ENCODE data around the gene OR5K4. TPM values are rescaled to one million over a fixed set of nuclear protein-coding genes. Genes with fewer than 3 reads are reported as not detected.

OR5K4 gene
- total and polyA plus RNA-seq, 2 donors (not counting 1 experiment from before 2014, with no cell fraction given) = not detected

DNA sequence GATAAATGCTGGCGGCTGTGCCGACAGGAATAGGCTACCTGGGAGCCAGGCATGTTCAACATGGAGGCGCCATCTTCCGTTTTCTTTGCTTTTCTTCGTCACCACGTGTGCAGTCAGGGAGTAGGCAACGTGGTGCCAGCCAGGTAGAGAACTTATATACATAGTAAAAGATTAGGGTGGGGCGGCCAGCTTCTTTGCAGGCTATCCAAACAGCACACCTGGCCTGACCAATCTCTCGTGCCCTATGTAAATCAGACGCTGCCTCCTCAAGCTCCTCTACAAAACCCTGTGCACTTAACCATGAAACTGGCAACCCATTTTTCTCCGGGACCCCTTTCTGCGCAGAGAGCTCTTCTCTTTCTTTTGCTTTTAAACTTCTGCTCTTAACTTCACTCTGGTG, 28.6 kb upstream of the OR5K4 start:
- H3K4me3 Mint-ChIP-seq = no peak overlapping the region
- no peak for DNase-seq
- ATAC-seq (ENCODE audit: low read depth) = no peak
- H3K27me3 ChIP-seq (replicated peaks in 1 of 4; ENCODE audit: control extremely low read depth in 1 of 4, control insufficient read depth in 3 of 4, insufficient read depth in 4 of 4, low read length in 3 of 4) = no peaks in the 10 kb centered on the region
- H3K9me3 Mint-ChIP-seq (ENCODE audit: insufficient read depth) = no peaks in the 10 kb centered on the region
- no peaks in the 10 kb centered on the region for H3K9me3 ChIP-seq (ENCODE audit: control extremely low read depth in 1 of 3, control insufficient read depth in 2 of 3, insufficient read depth in 1 of 3, low read length in 2 of 3)
- no peak overlapping the region for H3K27ac Mint-ChIP-seq
- WGBS (ENCODE audit: insufficient coverage) = 89% methylated on average over 8 of the region's 12 CpGs
- ChIA-PET CTCF (interaction anchor here (1.2 to 1.5 kb wide), 2 partner anchors 10 to 11 kb away, joined by 3 read pairs; no protein-coding TSS in a partner anchor), POLR2A (no interaction called here)
- no peaks in the 10 kb centered on the region for H3K79me2 ChIP-seq (ENCODE audit: control insufficient read depth, insufficient read depth, low read length)
- H2AFZ ChIP-seq (ENCODE audit: insufficient read depth, low read depth, low read length, poor library complexity, severe bottlenecking) = no peak overlapping the region
- intact Hi-C loops (cut with micrococcal nuclease) = loop anchor here (10.0 kb wide), 1 partner anchor 530 kb away; no protein-coding TSS in a partner anchor
- no peaks in the 10 kb centered on the region for H3K4me1 Mint-ChIP-seq
- H3K4me1 ChIP-seq (ENCODE audit: control insufficient read depth in 2 of 2, insufficient read depth in 2 of 2, low read length in 2 of 2) = no peaks in the 10 kb centered on the region
- TF ChIP-seq CTCF (IDR thresholded peaks at IDR 0.05) = no peak
- TF ChIP-seq EZH2 (IDR thresholded peaks at IDR 0.05; ENCODE audit: borderline replicate concordance, insufficient read depth, low read depth, low read length, poor library complexity, severe bottlenecking) = no peak
- no peak overlapping the region for H3K4me2 ChIP-seq (replicated peaks; ENCODE audit: low read depth, low read length, poor library complexity, severe bottlenecking)
- no peaks in the 10 kb centered on the region for H3K36me3 ChIP-seq (replicated peaks in 1 of 2; ENCODE audit: control extremely low read depth in 1 of 2, control insufficient read depth in 1 of 2, extremely low read depth in 1 of 2, insufficient read depth in 2 of 2, low read length in 1 of 2)
- no peaks in the 10 kb centered on the region for H3K27me3 Mint-ChIP-seq
- no peak overlapping the region for H3K4me3 ChIP-seq (ENCODE audit: control extremely low read depth in 1 of 5, extremely low read depth in 1 of 5, insufficient read depth in 1 of 5, low read depth in 2 of 5, low read length in 4 of 5)
- H4K20me1 ChIP-seq (ENCODE audit: control insufficient read depth, insufficient read depth, low read length, poor library complexity, severe bottlenecking) = no peaks in the 10 kb centered on the region
- H3K9ac ChIP-seq (ENCODE audit: low read length) = no peak overlapping the region
- H3K27ac ChIP-seq (ENCODE audit: low read length in 2 of 2) = no peak overlapping the region

DNA sequence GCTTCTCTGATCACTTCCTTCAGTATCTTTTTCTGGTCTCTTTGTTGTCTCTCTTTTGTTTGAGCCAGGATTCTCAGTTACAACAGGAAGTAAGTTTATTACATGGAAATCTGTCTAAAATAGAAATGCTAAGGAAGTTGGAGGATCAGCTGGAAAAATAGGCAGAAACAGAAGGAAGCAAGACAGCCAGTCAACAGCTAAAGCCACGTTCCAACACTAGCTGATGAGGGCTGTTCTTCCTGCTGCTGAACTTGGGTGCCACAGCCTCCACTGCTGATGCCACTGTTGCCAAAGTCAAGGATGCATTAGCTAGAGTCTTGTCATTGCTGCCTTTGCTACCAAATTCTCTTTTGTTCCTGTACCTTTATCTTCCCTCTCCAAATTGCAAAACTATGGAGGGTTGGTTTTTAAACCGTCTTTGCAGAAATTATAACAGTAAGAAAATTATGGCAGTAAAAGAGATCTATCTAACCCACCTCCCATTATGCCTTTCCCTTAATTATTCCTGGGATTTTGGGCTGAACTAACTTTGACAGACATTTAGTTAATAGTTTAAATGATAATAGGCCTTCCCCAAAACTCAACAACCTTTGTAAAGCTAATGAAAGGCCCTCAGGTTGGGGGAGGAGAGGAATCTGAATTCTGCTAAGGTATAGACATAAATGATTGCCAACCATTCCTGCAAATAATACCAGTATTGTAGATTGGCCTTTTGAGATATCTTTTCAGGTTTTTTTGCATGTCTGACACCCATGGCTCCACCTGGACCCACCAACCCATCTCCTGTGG, 27.4 kb upstream of the OR5K4 start:
- no peak overlapping the region for H3K4me2 ChIP-seq (replicated peaks; ENCODE audit: low read depth, low read length, poor library complexity, severe bottlenecking)
- no peaks in the 10 kb centered on the region for H3K79me2 ChIP-seq (ENCODE audit: control insufficient read depth, insufficient read depth, low read length)
- H3K27ac ChIP-seq (ENCODE audit: low read length in 2 of 2) = no peak overlapping the region
- TF ChIP-seq EZH2 (IDR thresholded peaks at IDR 0.05; ENCODE audit: borderline replicate concordance, insufficient read depth, low read depth, low read length, poor library complexity, severe bottlenecking) = no peak
- TF ChIP-seq CTCF (IDR thresholded peaks at IDR 0.05) = no peak
- no peak overlapping the region for H3K9ac ChIP-seq (ENCODE audit: low read length)
- H3K4me1 ChIP-seq (ENCODE audit: control insufficient read depth in 2 of 2, insufficient read depth in 2 of 2, low read length in 2 of 2) = no peaks in the 10 kb centered on the region
- intact Hi-C loops (cut with micrococcal nuclease) = loop anchor here (10.0 kb wide), 1 partner anchor 531 kb away; no protein-coding TSS in a partner anchor
- 63% methylated on average over 1 of the region's 2 CpGs for WGBS (ENCODE audit: insufficient coverage)
- ChIA-PET CTCF (interaction anchor here (1.5 kb wide), 1 partner anchor 10 kb away, joined by 3 read pairs; no protein-coding TSS in a partner anchor), POLR2A (no interaction called here)
- Mint-ChIP-seq H3K4me3 (no peak overlapping the region), H3K27ac (no peak overlapping the region), H3K27me3 (no peaks in the 10 kb centered on the region), H3K4me1 (no peaks in the 10 kb centered on the region), H3K9me3 (ENCODE audit: insufficient read depth) (no peaks in the 10 kb centered on the region)
- H4K20me1 ChIP-seq (ENCODE audit: control insufficient read depth, insufficient read depth, low read length, poor library complexity, severe bottlenecking) = no peaks in the 10 kb centered on the region
- H3K27me3 ChIP-seq (replicated peaks in 1 of 4; ENCODE audit: control extremely low read depth in 1 of 4, control insufficient read depth in 3 of 4, insufficient read depth in 4 of 4, low read length in 3 of 4) = no peaks in the 10 kb centered on the region
- H2AFZ ChIP-seq (ENCODE audit: insufficient read depth, low read depth, low read length, poor library complexity, severe bottlenecking) = no peak overlapping the region
- no peak overlapping the region for H3K4me3 ChIP-seq (ENCODE audit: control extremely low read depth in 1 of 5, extremely low read depth in 1 of 5, insufficient read depth in 1 of 5, low read depth in 2 of 5, low read length in 4 of 5)
- no peaks in the 10 kb centered on the region for H3K9me3 ChIP-seq (ENCODE audit: control extremely low read depth in 1 of 3, control insufficient read depth in 2 of 3, insufficient read depth in 1 of 3, low read length in 2 of 3)
- ATAC-seq (ENCODE audit: low read depth) (no peak), DNase-seq (no peak)
- no peaks in the 10 kb centered on the region for H3K36me3 ChIP-seq (replicated peaks in 1 of 2; ENCODE audit: control extremely low read depth in 1 of 2, control insufficient read depth in 1 of 2, extremely low read depth in 1 of 2, insufficient read depth in 2 of 2, low read length in 1 of 2)
